SK-N-MC (cell line): ENCODE results near the gene CYP27A1.

Source experiments
- EZH2 ChIP-seq: fragments of 200-600 bp; sonication (generic); IDR thresholded peaks from one replicate; pipeline ENCODE4 v1.6.1; 2017; ENCODE audit warnings: antibody characterized with exemption
- POLR2AphosphoS5 ChIP-seq: IDR thresholded peaks from 2 replicates; pipeline ENCODE4 v1.6.1; 2012; ENCODE audit warnings: mild to moderate bottlenecking, low read depth, low read length, borderline replicate concordance

DNA sequence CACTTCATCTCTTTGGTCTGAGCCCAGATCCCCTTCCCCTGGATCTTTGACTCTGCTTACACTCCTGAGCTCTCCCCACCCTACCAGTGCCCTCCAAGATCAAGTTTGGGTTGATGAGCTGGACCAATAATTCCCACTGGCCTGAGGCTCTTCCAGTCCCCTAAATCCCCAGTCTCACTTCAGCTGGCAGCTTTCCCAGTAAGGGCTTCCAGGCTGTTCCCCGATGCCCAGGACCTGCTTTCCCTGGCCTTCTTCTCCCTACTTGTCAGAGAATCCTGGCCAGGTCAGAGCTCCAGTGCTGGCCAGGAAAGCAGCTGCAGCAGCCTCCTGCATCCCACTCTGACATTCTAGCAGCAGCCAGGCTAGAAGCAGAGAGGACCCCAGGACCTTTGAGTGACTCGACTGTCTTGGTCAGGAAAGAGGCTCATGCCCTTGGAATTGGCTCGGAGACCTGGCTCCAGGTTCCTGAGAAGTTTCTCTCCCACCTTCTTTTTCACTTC is 81.1 kb downstream of the CYP27A1 start:
- TF ChIP-seq EZH2 (no peak), POLR2AphosphoS5 (no peak)
